HG02763 (cell line): ENCODE data around the gene UMODL1.
"Not testable (repeated sequence)": the region's sequence is repeated elsewhere in the genome, so short reads cannot be mapped to it uniquely, and the experiment has no call there.

Experiments
- ATAC-seq: cut with Tn5 transposase; IDR thresholded peaks from one replicate; pipeline ENCODE4 v1.9.1; 2021; ENCODE audit warnings: mild to moderate bottlenecking, moderate library complexity; ENCODE audit not compliant: unreplicated experiment

UMODL1 gene

GRCh38 chr21:42160765-42161164 lies 89.6 kb downstream of the UMODL1 start:
- ATAC-seq, result no peak

GRCh38 chr21:42161401-42161955 lies 90.4 kb downstream of the UMODL1 start:
- ATAC-seq, result no peak

GRCh38 chr21:42161956-42162681 lies 91.0 kb downstream of the UMODL1 start:
- no peak for ATAC-seq

GRCh38 chr21:42162831-42163510 lies 91.9 kb downstream of the UMODL1 start:
- ATAC-seq, result no peak

- ATAC-seq, result no peak
These were observed 92.4 kb downstream of the UMODL1 start for GRCh38 chr21:42163511-42163863.

GRCh38 chr21:42164064-42164789 lies 93.1 kb downstream of the UMODL1 start:
- no peak for ATAC-seq

- ATAC-seq, result no peak
These were observed 93.7 kb downstream of the UMODL1 start for GRCh38 chr21:42164818-42165217.

- no peak for ATAC-seq
These were observed 94.8 kb downstream of the UMODL1 start for GRCh38 chr21:42165901-42166300.

GRCh38 chr21:42169758-42170157 lies 98.6 kb downstream of the UMODL1 start:
- ATAC-seq, result no peak

- no peak for ATAC-seq
These were observed 100.3 kb downstream of the UMODL1 start for GRCh38 chr21:42171091-42172053.

- ATAC-seq, result no peak
These were observed 101.7 kb downstream of the UMODL1 start for GRCh38 chr21:42172596-42173483.

- no peak for ATAC-seq
These were observed 103.1 kb downstream of the UMODL1 start for GRCh38 chr21:42174173-42174572.

GRCh38 chr21:42175110-42175710 lies 104.1 kb downstream of the UMODL1 start:
- ATAC-seq, result no peak

GRCh38 chr21:42176859-42177258 lies 105.7 kb downstream of the UMODL1 start:
- ATAC-seq, result no peak

- ATAC-seq, result no peak
These were observed 108.2 kb downstream of the UMODL1 start for GRCh38 chr21:42179316-42179715.

- ATAC-seq, result not testable (repeated sequence)
These were observed 108.9 kb downstream of the UMODL1 start for GRCh38 chr21:42180001-42180400.

- no peak for ATAC-seq
These were observed 111.7 kb downstream of the UMODL1 start for GRCh38 chr21:42182713-42183371.
